SK-N-SH treated with all-trans-retinoic acid at 6 μM for 48 hours (cell line): ENCODE data around the gene ABCC9.

Experiments
- ATAC-seq: fragments of 200-7000 bp; cut with Tn5 transposase; 3 replicates; pipeline ENCODE4 v1.9.1; 2020; ENCODE audit warnings: mild to moderate bottlenecking, moderate library complexity
- ARNTL ChIP-seq: fragments of 450-650 bp; formaldehyde crosslinking; IDR thresholded peaks from 2 replicates; pipeline ENCODE4 v1.5.0; 2020; ENCODE audit warnings: low read depth, mild to moderate bottlenecking, moderate library complexity, borderline replicate concordance
- BACH2 ChIP-seq: fragments of 250-450 bp; sonication (Bioruptor Pico); IDR thresholded peaks from 2 replicates; pipeline ENCODE4 v1.9.0; 2021; ENCODE audit warnings: mild to moderate bottlenecking, borderline replicate concordance
- CREB5 ChIP-seq: fragments of 250-450 bp; sonication (Bioruptor Pico); IDR thresholded peaks from 2 replicates; pipeline ENCODE4 v1.5.1; 2020; ENCODE audit warnings: low read depth, mild to moderate bottlenecking, moderate library complexity
- CSDC2 ChIP-seq: fragments of 250-450 bp; sonication (Bioruptor Pico); IDR thresholded peaks from 2 replicates; pipeline ENCODE4 v1.5.0; 2020; ENCODE audit warnings: mild to moderate bottlenecking, moderate library complexity
- CSRNP3 ChIP-seq: fragments of 250-450 bp; sonication (Bioruptor Pico); IDR thresholded peaks from 2 replicates; pipeline ENCODE4 v1.5.1; 2021; ENCODE audit warnings: mild to moderate bottlenecking, moderate library complexity
- ESRRG ChIP-seq: fragments of 250-450 bp; sonication (Bioruptor Pico); IDR thresholded peaks from 2 replicates; pipeline ENCODE4 v1.6.1; 2021; ENCODE audit warnings: mild to moderate bottlenecking
- GLIS3 ChIP-seq: fragments of 250-450 bp; sonication (Bioruptor Pico); IDR thresholded peaks from 2 replicates; pipeline ENCODE4 v1.5.0; 2020; ENCODE audit warnings: mild to moderate bottlenecking, moderate library complexity
- ISL1 ChIP-seq: fragments of 250-450 bp; sonication (Bioruptor Pico); IDR thresholded peaks from 2 replicates; pipeline ENCODE4 v2.1.2; 2022; ENCODE audit warnings: mild to moderate bottlenecking, moderate library complexity
- OSR1 ChIP-seq: fragments of 250-450 bp; sonication (Bioruptor Pico); IDR thresholded peaks from 2 replicates; pipeline ENCODE4 v1.8.0; 2022; ENCODE audit warnings: moderate library complexity, mild to moderate bottlenecking, inconsistent platforms
- PATZ1 ChIP-seq: fragments of 250-450 bp; sonication (Bioruptor Pico); IDR thresholded peaks from 2 replicates; pipeline ENCODE4 v1.8.0; 2020; ENCODE audit warnings: mild to moderate bottlenecking, moderate library complexity, borderline replicate concordance
- PPARA ChIP-seq: fragments of 250-450 bp; sonication (Bioruptor Pico); IDR thresholded peaks from 2 replicates; pipeline ENCODE4 v1.5.0; 2020; ENCODE audit warnings: mild to moderate bottlenecking, borderline replicate concordance
- SNAI2 ChIP-seq: fragments of 250-450 bp; sonication (Bioruptor Pico); IDR thresholded peaks from 2 replicates; pipeline ENCODE4 v1.5.0; 2020; ENCODE audit warnings: mild to moderate bottlenecking, moderate library complexity
- TCF4 ChIP-seq: fragments of 250-450 bp; sonication (Bioruptor Pico); IDR thresholded peaks from 2 replicates; pipeline ENCODE4 v1.8.0; 2021; ENCODE audit warnings: mild to moderate bottlenecking, moderate library complexity, borderline replicate concordance
- TOX ChIP-seq: fragments of 250-450 bp; sonication (Bioruptor Pico); IDR thresholded peaks from 2 replicates; pipeline ENCODE4 v1.8.0; 2021; ENCODE audit warnings: mild to moderate bottlenecking, moderate library complexity, borderline replicate concordance
- TSHZ2 ChIP-seq: fragments of 250-450 bp; sonication (Bioruptor Pico); IDR thresholded peaks from 2 replicates; pipeline ENCODE4 v1.5.0; 2020; ENCODE audit warnings: mild to moderate bottlenecking, moderate library complexity
- ZC3H10 ChIP-seq: fragments of 250-450 bp; sonication (Bioruptor Pico); IDR thresholded peaks from 2 replicates; pipeline ENCODE4 v1.5.1; 2021; ENCODE audit warnings: mild to moderate bottlenecking, moderate library complexity
- ZFP3 ChIP-seq: fragments of 250-450 bp; sonication (Bioruptor Pico); IDR thresholded peaks from 2 replicates; pipeline ENCODE4 v1.5.0; 2020; ENCODE audit warnings: mild to moderate bottlenecking, moderate library complexity
- ZNF565 ChIP-seq: fragments of 450-650 bp; formaldehyde crosslinking; conservative IDR thresholded peaks from 2 replicates; pipeline ENCODE4 v1.5.0; 2020; ENCODE audit warnings: low read depth, mild to moderate bottlenecking, moderate library complexity
- ZNF70 ChIP-seq: fragments of 450-650 bp; formaldehyde crosslinking; IDR thresholded peaks from 2 replicates; pipeline ENCODE4 v1.5.0; 2020; ENCODE audit warnings: mild to moderate bottlenecking, moderate library complexity
- ZNF8 ChIP-seq: fragments of 450-650 bp; formaldehyde crosslinking; IDR thresholded peaks from 2 replicates; pipeline ENCODE4 v1.5.0; 2020; ENCODE audit warnings: mild to moderate bottlenecking, moderate library complexity

The ABCC9 gene

GRCh38 chr12:21912318-21912717, 28.9 kb downstream of the ABCC9 start:
- no peak for TF ChIP-seq CREB5 (CRISPR knock-in tag)
- TF ChIP-seq OSR1 (CRISPR knock-in tag): no peak
- no peak for TF ChIP-seq GLIS3
- no peak for TF ChIP-seq ZNF70 (CRISPR knock-in tag)
- no peak for TF ChIP-seq ZNF565 (CRISPR knock-in tag)
- TF ChIP-seq CSDC2 (CRISPR knock-in tag): no peak
- no peak for TF ChIP-seq BACH2 (CRISPR knock-in tag)
- TF ChIP-seq ZC3H10 (CRISPR knock-in tag): no peak
- TF ChIP-seq TCF4: no peak
- no peak for ATAC-seq

DNA sequence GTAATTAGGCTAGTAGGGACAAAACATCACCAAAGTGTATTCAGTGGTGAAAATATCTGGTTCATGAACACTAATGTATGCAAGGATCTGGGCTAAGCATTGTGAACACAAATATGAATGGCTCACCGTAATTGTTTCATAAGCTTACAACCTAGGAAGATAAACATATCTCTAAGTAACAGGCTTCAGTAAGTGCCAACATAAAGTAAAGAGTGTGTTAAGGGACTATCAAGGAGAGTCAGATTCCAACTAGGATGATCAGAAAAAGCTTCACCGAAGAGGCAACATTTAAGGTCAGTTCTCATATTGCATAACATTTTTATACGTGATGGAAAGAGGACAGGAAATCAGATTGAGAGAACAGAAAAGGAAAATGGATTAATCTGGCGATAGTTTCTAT, 29.4 kb downstream of the ABCC9 start:
- TF ChIP-seq CSRNP3 (CRISPR knock-in tag): no peak
- no peak for TF ChIP-seq TCF4
- no peak for ATAC-seq

- TF ChIP-seq BACH2 (CRISPR knock-in tag) (no peak), ZC3H10 (CRISPR knock-in tag) (no peak), ZNF70 (CRISPR knock-in tag) (no peak), CSDC2 (CRISPR knock-in tag) (no peak), SNAI2 (CRISPR knock-in tag) (no peak), TCF4 (no peak), OSR1 (CRISPR knock-in tag) (no peak), ZNF565 (CRISPR knock-in tag) (no peak), ZFP3 (CRISPR knock-in tag) (no peak), GLIS3 (no peak), TSHZ2 (CRISPR knock-in tag) (no peak), ISL1 (CRISPR knock-in tag) (no peak), ARNTL (CRISPR knock-in tag) (no peak), PPARA (CRISPR knock-in tag) (no peak), TOX (CRISPR knock-in tag) (no peak), PATZ1 (CRISPR knock-in tag) (no peak), ZNF8 (no peak), ESRRG (no peak)
- ATAC-seq: no peak
Observed at GRCh38 chr12:21910657-21911056, 30.6 kb downstream of the ABCC9 start.

DNA sequence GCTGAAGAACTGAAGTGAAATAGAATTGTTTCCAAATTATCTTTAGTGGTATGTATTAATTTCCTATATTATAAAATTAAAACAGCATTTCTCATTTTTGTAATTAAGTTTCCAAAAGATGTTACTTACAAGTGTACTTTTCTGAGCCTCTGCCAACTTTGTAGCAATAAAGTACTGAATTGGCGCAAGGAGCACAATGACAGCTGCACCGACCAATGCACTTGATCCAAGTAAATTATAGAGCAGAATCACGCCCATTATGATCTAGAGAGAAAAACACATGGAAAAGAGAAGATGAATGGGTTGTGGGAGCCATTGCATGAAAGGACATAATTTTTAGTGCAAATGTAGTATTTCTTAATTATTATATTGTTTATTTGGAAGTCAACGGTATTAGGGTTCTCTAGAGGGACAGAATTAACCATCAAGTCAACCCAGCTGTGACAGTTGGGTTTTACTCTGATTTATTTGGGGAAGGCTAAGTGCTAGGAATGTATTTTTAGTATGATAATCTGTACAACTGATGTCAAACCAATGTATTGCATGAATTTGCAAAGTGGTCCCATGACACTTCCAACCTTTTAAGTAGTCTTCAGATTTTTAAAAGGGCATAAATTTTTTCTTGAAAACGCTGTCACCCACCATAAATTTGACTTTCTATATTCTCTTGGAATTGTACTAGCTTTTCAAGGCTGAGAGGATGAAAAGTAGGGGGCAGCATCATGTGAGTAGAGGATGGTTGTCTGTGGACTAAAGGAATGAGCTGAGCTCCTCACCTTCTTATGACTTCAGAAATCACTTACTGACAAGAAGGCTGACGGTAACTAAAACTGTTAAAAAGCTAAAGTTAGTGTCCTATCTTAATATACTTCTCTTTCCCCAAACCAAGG, 33.0 kb downstream of the ABCC9 start:
- TF ChIP-seq ISL1 (CRISPR knock-in tag) (no peak), ZFP3 (CRISPR knock-in tag) (no peak), BACH2 (CRISPR knock-in tag) (no peak)
- ATAC-seq: no peak
